Activated T-cell treated with anti-CD3 and anti-CD28 coated beads, Interleukin-2, amount 50 U/mL, for 72 hours (primary cell): ENCODE data around the gene UBE2QL1. TPM values are rescaled to one million over a fixed set of nuclear protein-coding genes. Genes with fewer than 3 reads are reported as not detected.

Source experiments
- ATAC-seq, 2 donors: fragments of 150-1000 bp; cut with Tn5 transposase; replicated peaks in 1 of 2; 2 replicates each; pipeline ENCODE4 v1.10.0; 2021; ENCODE audit warnings: moderate library complexity in 2 of 2, mild to moderate bottlenecking in 1 of 2
- DNase-seq, 2 donors: peaks; one replicate each; pipeline ENCODE4 v3.0.0; 2021 to 2022; ENCODE audit warnings: mixed read lengths in 1 of 2
- H3K27ac Mint-ChIP-seq: one replicate; pipeline ENCODE4 v1.8.0; 2022; ENCODE audit warnings: mild to moderate bottlenecking, moderate library complexity, mixed read lengths
- H3K27me3 Mint-ChIP-seq: one replicate; pipeline ENCODE4 v1.8.0; 2022; ENCODE audit warnings: low read depth, mixed read lengths
- H3K36me3 Mint-ChIP-seq, 2 donors: one replicate each; pipeline ENCODE4 v1.8.0; 2022; ENCODE audit warnings: mixed read lengths in 2 of 2, mild to moderate bottlenecking in 1 of 2; ENCODE audit not compliant: insufficient read depth in 2 of 2
- H3K4me1 Mint-ChIP-seq: one replicate; pipeline ENCODE4 v1.8.0; 2022; ENCODE audit warnings: low read depth, mixed read lengths
- H3K4me3 Mint-ChIP-seq, 2 donors: one replicate each; pipeline ENCODE4 v1.8.0; 2022; ENCODE audit warnings: mild to moderate bottlenecking in 2 of 2, mixed read lengths in 2 of 2, moderate library complexity in 2 of 2
- H3K9me3 Mint-ChIP-seq, 2 donors: one replicate each; pipeline ENCODE4 v1.8.0; 2022; ENCODE audit warnings: mixed read lengths in 2 of 2
- total RNA-seq, 2 donors: library from RNA; stranded (reverse); gene quantifications; one replicate each; pipeline ENCODE4 v1.2.3, GENCODE V29; 2022

UBE2QL1 gene
- total RNA-seq, 2 donors from 2014 or later: 0.19 to 0.28 TPM

DNA sequence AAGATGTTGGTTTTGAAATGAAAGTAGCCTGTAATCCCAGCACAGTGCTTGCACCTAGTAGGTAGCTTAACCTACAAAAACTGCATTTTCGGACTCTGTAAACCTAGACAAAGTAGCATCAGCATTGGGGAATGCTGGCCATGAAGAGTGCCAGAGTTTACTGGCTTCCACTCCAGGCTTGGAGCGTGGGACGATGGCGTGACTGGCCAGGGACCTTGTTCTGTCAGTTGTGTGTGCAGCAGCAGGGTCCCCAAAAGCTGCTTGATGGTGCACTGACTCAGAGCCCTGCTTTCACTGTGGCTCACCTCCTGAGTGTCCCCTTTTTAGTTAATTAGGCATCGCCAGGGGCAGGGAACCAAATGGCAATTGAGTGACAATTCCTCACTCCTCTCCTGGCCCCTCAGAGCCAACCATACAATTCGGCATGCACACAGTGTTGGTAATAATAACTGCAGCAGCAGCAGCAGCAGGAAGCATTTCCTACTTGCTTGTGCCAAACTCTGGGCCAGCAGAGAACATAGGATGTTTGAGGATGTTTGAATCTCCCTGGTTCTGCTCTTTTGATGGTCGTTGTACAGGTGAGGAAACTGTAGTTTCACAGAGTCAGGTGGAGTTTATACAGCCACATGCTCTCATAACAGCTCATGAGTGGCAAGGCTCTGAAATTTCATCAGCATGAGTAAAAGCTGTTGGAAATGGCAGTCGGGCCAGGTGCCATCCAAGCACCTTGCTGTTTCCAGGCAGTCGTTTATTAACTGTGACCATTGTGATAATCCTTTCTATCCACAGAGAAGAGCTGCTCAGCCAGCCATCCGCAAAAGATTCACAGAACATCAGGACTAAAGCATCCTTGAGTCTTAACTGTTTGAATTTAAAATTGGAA is 4.2 kb downstream of the UBE2QL1 start:
- Mint-ChIP-seq H3K27ac (no peak overlapping the region), H3K4me1 (peaks cover 8% of the 10 kb centered on the region), H3K27me3 (peaks cover 77% of the 10 kb centered on the region), H3K9me3 (no peaks in the 10 kb centered on the region), H3K36me3 (peaks cover 0 to 2% of the 10 kb centered on the region in 2 donors), H3K4me3 (no peak overlapping the region)
- no peak for DNase-seq
- ATAC-seq: no peak

DNA sequence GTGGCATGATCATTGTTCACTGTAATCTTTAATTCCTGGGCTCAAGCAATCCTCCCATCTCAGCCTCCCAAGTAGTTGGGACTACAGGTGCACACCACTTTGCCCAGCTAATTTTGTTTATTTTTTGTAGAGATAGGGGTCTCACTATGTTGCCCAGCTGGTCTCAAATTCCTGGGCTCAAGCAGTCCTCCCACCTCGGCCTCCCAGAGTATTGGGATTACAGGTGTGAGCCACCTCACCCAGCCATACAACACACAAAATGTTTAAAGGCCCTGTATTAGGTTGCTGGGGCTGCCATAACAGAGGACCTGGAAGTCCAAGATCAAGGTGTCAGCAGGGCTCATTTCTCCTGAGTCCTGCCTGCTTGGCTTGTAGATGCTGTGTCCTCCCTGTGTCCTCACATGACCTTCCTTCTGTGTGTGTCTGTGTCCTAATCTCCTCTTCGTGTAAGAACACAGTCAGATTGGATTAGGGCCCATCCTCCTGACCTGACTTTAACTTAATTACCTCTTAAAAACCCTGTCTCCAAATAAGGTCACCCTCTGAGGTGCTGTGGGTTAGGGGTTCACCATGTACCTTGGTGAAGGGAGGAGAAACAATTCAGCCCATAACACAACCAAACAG is 5.4 kb downstream of the UBE2QL1 start:
- no peak overlapping the region for H3K4me3 Mint-ChIP-seq
- H3K27me3 Mint-ChIP-seq: peaks cover 74% of the 10 kb centered on the region
- no peak overlapping the region for H3K27ac Mint-ChIP-seq
- no peaks in the 10 kb centered on the region for H3K9me3 Mint-ChIP-seq
- ATAC-seq (no peak), DNase-seq (no peak)
- H3K4me1 Mint-ChIP-seq: peaks cover 6% of the 10 kb centered on the region
- H3K36me3 Mint-ChIP-seq: peaks cover 0 to 2% of the 10 kb centered on the region in 2 donors

DNA sequence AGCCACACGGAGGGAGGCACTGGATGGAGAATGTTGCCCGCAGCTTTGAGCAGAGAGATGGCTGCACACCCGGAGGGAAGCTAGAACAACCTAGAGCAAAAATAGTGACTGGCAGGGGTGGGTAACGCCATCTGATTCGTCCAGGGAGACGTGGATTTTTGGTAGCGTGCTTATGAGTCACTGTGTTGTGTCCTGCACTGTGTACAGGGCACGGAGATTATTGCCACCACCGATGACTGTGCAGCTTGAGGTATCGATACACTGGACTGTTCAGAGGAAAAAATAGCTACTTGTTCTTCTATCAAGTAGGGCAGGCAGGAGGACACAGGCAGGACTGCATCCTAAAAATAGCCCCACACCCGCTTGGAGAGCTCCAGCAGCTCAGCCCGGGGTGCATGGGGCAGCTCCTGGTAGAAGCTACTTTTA is 6.0 kb downstream of the UBE2QL1 start:
- no peak overlapping the region for H3K27ac Mint-ChIP-seq
- DNase-seq (no peak), ATAC-seq (no peak)
- peaks cover under 1% of the 10 kb centered on the region for H3K4me1 Mint-ChIP-seq
- H3K36me3 Mint-ChIP-seq: no peaks in the 10 kb centered on the region
- no peaks in the 10 kb centered on the region for H3K9me3 Mint-ChIP-seq
- H3K4me3 Mint-ChIP-seq: no peak overlapping the region
- peaks cover 68% of the 10 kb centered on the region for H3K27me3 Mint-ChIP-seq

DNA sequence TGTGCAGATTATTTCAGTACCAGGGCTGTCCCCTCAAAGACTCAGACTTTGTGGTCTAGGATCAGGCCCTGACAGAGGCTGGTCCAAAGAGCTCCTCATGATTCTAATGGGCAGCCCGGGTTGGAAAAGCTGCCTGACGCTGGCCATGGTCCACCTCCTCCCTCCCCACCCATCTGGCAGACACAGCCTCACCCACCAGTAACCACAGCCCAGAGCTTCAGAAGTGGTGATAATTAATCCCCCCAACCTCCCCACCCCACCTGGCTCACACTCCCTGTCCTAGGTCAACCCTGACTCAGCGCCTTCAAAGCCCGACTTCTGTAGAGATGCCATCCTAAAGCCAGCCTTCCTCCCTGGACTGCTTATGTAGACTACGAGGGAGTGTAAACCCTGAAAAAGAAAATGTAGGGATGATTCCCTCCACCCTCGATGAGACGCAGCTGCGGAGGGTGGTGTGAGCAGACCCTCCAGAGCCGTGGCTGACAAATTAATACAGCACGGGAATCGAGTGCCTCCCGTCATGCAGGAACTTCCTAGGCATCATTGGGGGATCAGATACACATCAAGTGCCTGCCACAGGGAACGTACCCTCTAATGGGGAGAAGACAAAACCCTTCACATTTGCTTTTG is 7.0 kb downstream of the UBE2QL1 start:
- H3K36me3 Mint-ChIP-seq: no peaks in the 10 kb centered on the region
- no peak for DNase-seq
- H3K4me3 Mint-ChIP-seq: no peak overlapping the region
- no peaks in the 10 kb centered on the region for H3K9me3 Mint-ChIP-seq
- ATAC-seq: no peak
- no peak overlapping the region for H3K27ac Mint-ChIP-seq
- peaks cover 58% of the 10 kb centered on the region for H3K27me3 Mint-ChIP-seq
- no peaks in the 10 kb centered on the region for H3K4me1 Mint-ChIP-seq

DNA sequence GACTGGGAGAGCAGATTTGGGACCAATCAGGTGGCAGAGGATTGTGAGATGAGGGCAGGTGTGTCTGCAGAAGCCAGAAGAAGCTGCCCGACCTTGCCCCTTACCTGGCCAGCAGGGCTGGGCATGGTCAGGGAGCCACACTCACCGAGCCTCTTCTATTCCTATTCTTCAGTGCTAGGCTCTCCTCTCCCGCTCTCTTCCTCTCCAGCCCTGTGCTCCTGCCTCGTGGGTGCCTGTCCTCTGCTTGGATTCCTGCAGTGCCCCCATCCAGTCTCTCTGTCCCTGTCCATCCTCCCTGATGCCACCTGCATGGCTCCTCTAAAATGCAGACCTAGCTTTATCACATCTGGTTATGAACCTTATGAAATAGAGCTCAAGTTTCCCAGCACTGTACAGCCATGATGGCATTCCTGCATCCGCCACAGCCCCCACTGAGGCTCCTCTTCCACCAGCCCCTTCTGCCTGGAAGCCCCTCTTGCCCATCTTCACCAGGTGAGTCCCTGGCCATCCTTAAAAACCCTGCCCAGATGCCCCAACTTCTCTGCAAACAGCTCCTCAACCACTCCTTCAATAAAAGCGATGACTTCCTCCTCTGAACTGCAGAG is 8.2 kb downstream of the UBE2QL1 start:
- ATAC-seq (no peak), DNase-seq (no peak)
- no peaks in the 10 kb centered on the region for H3K4me1 Mint-ChIP-seq
- H3K27me3 Mint-ChIP-seq: peaks cover 50% of the 10 kb centered on the region
- no peaks in the 10 kb centered on the region for H3K9me3 Mint-ChIP-seq
- H3K4me3 Mint-ChIP-seq: no peak overlapping the region
- H3K36me3 Mint-ChIP-seq: no peaks in the 10 kb centered on the region
- no peak overlapping the region for H3K27ac Mint-ChIP-seq

DNA sequence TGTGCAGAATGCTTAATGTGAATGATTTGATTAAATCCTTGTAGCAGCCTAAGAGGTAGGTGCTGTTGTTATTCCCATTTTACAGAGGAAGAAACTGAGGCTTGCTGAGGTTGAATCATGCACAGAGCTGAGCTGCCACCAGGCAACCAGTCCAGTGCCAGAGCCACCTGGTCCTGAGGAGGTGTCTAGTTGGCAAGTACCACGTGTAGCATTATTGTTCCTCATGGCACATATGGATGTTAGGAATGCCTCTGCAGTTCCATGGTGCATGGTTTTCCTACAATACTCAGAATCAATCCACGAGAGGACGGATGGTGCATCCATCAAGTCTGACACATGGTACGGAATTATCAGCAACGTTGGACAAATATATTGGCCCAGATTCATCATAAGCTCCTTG is 8.9 kb downstream of the UBE2QL1 start:
- Mint-ChIP-seq H3K9me3 (no peaks in the 10 kb centered on the region), H3K27ac (no peak overlapping the region), H3K4me1 (no peaks in the 10 kb centered on the region), H3K36me3 (no peaks in the 10 kb centered on the region), H3K4me3 (no peak overlapping the region), H3K27me3 (peaks cover 43% of the 10 kb centered on the region)
- ATAC-seq: no peak
- DNase-seq: no peak

DNA sequence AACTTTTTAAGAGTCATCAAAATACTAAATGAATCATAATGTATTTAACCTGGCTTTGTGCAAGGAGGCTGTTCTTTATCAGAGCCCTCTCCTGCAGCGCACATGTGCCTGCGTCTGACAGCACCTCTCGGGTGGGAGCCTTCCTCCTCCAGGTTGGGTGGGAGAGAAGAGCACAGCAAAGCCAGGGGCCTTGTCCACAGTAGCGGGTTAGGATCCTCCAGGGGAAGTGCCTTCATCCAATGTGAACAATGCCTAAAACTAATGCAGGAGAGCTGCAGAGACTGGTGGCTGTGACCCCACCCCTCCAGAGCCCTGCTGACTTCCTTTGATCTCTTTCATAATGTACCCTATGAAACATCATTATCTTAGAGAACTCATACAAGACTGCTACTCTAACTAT is 10.2 kb downstream of the UBE2QL1 start:
- Mint-ChIP-seq H3K36me3 (no peaks in the 10 kb centered on the region), H3K27me3 (peaks cover 36% of the 10 kb centered on the region), H3K27ac (no peak overlapping the region), H3K4me1 (no peaks in the 10 kb centered on the region), H3K9me3 (no peaks in the 10 kb centered on the region), H3K4me3 (no peak overlapping the region)
- no peak for DNase-seq
- no peak for ATAC-seq

DNA sequence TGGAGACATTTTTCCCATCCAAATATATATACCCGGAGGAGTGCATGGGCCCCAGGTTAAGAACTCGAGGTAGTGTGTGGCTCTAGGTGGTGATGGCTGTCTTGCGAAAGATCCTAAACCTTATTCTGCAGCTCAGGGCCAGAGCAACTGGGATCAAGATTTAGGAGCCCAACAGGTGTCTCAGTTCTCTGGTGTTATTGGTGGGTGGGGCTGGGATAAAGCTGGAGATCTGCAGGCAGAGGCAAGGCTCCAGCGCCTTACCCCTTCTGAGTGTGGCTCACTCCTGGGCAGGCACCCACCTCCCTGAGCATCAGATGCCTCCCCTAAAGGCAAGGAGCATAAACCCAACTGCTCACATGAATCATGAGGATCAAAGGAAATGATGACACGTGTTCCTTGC is 11.2 kb downstream of the UBE2QL1 start:
- Mint-ChIP-seq H3K36me3 (no peaks in the 10 kb centered on the region), H3K27me3 (peaks cover 26% of the 10 kb centered on the region)
- DNase-seq: no peak

DNA sequence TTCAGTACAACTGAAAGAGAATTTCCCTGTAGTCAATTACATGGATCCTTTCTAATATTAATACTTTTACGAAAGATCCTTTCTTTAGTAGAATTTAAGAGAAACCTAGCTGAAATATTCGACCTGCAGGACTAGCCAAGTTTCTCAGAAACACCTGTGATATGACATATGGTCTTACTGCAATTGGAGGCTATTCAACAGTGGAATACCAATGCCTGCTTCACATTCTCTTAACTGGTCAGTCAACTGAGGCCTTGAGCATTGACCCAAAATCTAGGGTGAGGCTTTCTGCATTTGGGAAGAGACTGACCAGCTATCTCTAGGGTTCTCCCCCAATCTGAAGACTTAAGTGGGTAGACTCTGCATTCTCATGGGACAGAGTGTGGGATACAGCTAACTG is 12.3 kb downstream of the UBE2QL1 start:
- Mint-ChIP-seq H3K27me3 (peaks cover 19% of the 10 kb centered on the region), H3K36me3 (no peaks in the 10 kb centered on the region), H3K4me1 (no peaks in the 10 kb centered on the region), H3K27ac (no peak overlapping the region), H3K9me3 (no peaks in the 10 kb centered on the region), H3K4me3 (no peak overlapping the region)
- DNase-seq: no peak
- no peak for ATAC-seq

More for the DNA sequence above, 11.2 kb downstream of the UBE2QL1 start:
- Mint-ChIP-seq H3K27ac (no peak overlapping the region), H3K4me1 (no peaks in the 10 kb centered on the region), H3K9me3 (no peaks in the 10 kb centered on the region), H3K4me3 (no peak overlapping the region)
- no peak for ATAC-seq

DNA sequence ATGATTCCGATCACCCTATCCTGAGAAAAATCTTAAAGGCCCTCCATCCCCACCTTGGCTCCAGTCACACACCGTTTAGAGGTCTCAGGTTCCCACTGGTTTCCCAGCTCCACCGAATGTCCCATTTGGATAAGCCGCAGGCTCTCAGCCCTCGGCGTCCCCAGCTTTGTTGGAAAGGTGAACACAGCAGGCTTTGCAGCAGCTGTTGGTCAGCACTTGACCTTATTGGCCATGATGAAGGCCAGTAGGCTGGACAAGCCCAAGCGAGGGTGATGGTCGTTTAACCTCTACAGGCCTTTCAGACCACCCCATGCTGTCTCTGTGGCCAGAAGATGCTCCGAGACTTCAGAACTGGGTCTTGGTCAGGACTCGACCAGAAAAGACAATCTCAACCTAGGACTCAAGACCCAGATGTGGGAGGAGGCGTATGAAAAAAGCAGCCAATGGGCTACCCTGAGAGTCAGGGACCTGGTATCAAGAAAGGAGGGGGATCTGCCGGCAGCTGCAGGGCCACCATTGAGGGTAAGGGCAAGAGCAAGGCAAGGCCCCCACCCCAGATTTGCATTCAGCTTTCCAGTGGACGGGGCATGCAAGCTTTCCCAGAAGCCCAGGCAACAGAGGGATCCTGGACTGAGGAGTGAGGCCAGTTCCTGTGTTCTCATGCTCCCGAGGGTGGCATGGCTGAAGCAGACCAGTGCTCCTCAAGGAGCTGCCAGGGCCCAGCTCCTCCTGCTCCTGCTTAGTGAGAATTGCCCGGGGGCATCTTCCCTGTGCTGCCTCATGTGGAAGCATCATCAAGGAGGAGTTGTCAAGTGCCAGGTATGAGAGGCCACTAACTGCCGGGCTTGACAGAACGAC is 13.4 kb downstream of the UBE2QL1 start:
- Mint-ChIP-seq H3K4me3 (no peak overlapping the region), H3K4me1 (no peaks in the 10 kb centered on the region), H3K27me3 (peaks cover 13% of the 10 kb centered on the region), H3K36me3 (no peaks in the 10 kb centered on the region), H3K9me3 (no peaks in the 10 kb centered on the region), H3K27ac (no peak overlapping the region)
- ATAC-seq (no peak), DNase-seq (no peak)

DNA sequence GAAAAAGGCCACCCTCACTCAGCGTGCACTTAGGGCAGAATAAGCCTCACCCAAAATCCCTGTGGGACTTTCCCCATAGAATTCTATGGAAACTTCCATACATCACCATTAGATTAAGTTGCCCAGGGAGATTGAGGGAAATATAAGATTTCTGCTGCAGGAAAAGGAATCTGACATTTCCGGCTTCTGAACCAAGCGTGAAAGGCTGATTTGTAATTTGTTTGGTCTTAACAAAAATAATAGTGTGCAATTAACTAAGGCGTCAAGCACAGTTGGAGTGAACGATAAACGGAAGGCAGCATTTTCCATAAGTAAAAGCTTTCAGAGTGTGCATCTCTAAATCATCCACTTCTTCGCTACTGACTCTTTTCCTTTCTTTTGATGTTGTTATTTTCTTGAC is 14.0 kb downstream of the UBE2QL1 start:
- ATAC-seq (no peak), DNase-seq (no peak)
- Mint-ChIP-seq H3K4me3 (no peak overlapping the region), H3K27me3 (peaks cover 8% of the 10 kb centered on the region), H3K36me3 (no peaks in the 10 kb centered on the region), H3K4me1 (no peaks in the 10 kb centered on the region), H3K9me3 (no peaks in the 10 kb centered on the region), H3K27ac (no peak overlapping the region)

DNA sequence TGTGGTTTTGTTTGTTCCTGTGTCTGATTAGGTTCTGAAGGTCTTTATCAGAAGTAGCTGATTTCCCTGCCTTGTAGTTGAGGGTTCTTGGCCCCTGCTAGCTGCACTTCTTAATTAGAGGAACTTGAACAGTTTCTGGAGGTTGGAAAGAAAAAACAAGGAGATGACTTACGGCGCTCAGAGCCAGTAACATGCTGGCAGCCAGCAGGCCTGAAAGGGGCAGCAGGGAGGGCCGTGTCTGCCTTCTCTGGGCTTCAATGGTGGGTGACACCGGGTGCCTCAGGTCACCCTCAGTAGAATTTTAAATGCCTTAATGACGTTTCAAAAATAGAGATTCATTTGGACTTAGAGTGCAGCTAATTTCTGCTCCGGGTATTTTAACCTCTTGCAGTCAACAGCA is 15.8 kb downstream of the UBE2QL1 start:
- H3K27ac Mint-ChIP-seq: no peak overlapping the region
- no peaks in the 10 kb centered on the region for H3K4me1 Mint-ChIP-seq
- no peaks in the 10 kb centered on the region for H3K36me3 Mint-ChIP-seq
- no peaks in the 10 kb centered on the region for H3K9me3 Mint-ChIP-seq
- H3K4me3 Mint-ChIP-seq: no peak overlapping the region
- no peak for ATAC-seq
- DNase-seq: no peak
- peaks cover 20% of the 10 kb centered on the region for H3K27me3 Mint-ChIP-seq
